Measurements from ENCODE around the gene SLX9. TPM values are rescaled to one million over a fixed set of nuclear protein-coding genes. Genes with fewer than 3 reads are reported as not detected.

The SLX9 gene
- total RNA-seq, 6 experiments from 2014 or later: 27.7 to 34.7 (median 31.5) TPM

DNA sequence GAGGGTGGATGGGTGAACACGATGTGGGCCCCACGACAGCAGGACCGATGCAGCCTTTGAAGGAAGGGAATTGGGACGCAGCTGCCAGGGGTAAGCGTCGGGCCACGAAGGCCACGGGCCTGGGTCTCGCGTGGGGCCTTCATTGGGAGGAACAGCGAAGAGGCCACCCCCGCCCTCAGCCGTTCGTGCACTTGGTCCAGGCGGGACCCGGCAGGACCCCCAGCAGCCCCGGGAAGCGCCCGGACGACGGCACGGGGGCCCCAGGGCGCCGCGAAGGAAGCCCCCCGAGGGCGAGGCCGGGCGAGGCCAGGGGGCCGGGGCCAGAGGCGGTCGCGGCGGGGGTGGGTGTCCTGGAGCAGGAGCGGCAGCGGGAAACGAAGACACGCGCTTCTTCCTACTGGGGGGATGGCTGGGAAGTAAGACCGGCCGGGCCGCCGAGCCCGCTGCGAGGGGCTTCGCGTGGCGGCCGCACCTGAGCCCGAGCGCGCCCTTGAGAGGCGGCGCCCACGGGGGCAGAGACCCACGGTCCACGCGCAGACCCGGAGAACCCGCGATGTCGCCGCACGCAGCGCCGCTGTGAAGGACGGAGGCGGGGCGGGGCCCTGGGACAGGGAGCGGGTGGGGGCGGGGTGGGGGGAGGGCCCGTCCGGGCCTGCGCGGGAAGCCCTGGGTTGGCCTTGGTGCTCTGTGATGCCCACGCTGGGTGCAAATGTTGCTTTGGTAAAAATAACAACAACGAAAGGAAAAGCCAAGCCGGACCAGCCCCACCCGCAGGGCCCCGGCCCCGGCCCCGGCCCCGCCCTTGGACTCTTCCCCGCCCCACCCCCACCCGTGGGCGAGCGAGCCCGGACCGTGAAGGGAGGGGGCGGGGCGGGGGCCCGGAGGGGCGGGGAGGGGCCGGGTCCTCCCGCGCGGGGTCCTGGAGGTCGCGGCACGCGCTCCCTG is 78.6 kb downstream of the SLX9 start:
- TF ChIP-seq, protein P1, sequence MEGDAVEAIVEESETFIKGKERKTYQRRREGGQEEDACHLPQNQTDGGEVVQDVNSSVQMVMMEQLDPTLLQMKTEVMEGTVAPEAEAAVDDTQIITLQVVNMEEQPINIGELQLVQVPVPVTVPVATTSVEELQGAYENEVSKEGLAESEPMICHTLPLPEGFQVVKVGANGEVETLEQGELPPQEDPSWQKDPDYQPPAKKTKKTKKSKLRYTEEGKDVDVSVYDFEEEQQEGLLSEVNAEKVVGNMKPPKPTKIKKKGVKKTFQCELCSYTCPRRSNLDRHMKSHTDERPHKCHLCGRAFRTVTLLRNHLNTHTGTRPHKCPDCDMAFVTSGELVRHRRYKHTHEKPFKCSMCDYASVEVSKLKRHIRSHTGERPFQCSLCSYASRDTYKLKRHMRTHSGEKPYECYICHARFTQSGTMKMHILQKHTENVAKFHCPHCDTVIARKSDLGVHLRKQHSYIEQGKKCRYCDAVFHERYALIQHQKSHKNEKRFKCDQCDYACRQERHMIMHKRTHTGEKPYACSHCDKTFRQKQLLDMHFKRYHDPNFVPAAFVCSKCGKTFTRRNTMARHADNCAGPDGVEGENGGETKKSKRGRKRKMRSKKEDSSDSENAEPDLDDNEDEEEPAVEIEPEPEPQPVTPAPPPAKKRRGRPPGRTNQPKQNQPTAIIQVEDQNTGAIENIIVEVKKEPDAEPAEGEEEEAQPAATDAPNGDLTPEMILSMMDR (IDR thresholded peaks at IDR 0.05): no peak
- H3K27me3 Mint-ChIP-seq (ENCODE audit: insufficient read depth): peaks cover 23% of the 10 kb centered on the region
- no peaks in the 10 kb centered on the region for H3K4me1 Mint-ChIP-seq (ENCODE audit: low read depth)
- no peak overlapping the region for H3K27ac Mint-ChIP-seq
- peaks cover 1% of the 10 kb centered on the region for H3K36me3 Mint-ChIP-seq (ENCODE audit: low read depth)
- no peak for DNase-seq
- H3K4me3 Mint-ChIP-seq: no peak overlapping the region; the same call in 1 of the 2 replicates
- H3K9me3 Mint-ChIP-seq: peaks cover 7% of the 10 kb centered on the region

DNA sequence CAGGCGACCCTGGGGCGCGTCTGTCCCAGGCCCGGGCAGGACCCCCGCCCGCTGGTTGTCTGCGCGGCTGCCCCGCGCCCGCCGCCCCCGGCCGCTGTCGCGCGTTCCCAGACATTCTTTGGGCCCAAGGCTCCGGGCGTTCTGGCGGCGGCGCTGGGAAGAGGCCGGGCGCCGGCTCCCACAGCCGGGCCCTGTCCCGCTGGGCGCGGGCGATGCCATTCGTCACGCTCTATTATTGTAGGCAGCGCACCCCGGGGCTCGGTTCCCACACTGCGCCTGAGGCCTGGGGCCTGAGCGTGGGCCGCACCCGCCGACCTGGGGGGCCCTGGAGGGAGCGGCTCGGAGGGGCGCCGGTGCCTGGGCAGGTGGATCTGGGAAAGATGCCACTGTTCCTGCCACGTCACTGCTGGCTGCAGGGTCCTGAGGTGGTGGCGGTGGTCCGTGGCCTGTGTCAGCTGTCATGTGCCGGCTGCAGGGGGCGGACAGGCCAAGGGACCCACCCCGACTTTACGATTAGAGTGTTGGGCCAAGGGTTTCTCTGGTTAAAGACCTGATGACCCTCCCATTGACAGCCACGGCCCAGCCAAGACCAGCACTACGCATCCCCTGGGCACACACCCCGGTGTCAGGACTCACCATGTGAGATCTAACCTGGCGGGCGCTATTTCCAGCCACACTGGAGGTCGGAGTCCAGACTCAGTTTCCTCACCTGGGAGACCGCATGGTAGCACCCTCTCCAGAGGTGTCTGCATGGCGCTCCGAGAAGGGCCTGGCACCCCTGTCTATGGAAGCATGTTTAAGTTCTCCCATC is 79.5 kb downstream of the SLX9 start:
- TF ChIP-seq, protein P1 (IDR thresholded peaks at IDR 0.05): no peak
- Mint-ChIP-seq H3K4me3 (no peak overlapping the region), H3K36me3 (ENCODE audit: low read depth) (peaks cover 6% of the 10 kb centered on the region), H3K9me3 (peaks cover 12% of the 10 kb centered on the region), H3K27me3 (ENCODE audit: insufficient read depth) (peaks cover 27% of the 10 kb centered on the region), H3K4me1 (ENCODE audit: low read depth) (no peaks in the 10 kb centered on the region), H3K27ac (no peak overlapping the region)
- DNase-seq: no peak

DNA sequence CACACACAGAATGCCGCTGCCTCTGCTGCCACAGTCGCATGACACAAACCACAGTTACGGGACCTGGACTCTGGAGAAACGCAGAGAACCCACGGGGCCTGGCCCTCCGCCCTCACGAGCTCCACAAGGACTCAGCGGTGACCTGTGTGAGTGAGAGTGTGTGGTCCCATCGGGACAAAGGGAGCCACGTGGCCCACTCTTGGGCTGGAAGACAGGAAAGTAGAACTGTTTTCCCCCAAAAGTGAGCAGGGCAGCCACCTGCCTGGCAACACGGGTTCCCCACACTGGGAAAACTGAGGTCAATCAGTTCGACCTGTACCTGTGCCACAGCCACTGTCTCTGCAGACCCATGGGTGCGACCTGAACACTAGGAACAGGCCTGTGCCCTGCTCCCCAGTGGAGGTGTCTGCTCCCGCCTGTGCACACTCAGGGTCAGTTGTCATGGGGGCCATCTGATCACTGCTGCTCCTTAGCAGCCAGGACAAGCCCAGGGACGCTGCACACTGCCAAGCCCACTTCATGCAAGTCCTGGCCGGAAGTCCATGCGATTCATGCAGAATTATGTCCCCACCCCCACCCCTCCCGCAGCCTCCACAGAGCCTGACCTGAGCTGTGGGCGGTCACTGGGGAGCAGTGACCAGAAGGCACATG is 80.2 kb downstream of the SLX9 start:
- Mint-ChIP-seq H3K4me1 (ENCODE audit: low read depth) (no peaks in the 10 kb centered on the region), H3K9me3 (peaks cover 16% of the 10 kb centered on the region), H3K27me3 (ENCODE audit: insufficient read depth) (peaks cover 32% of the 10 kb centered on the region), H3K27ac (no peak overlapping the region), H3K36me3 (ENCODE audit: low read depth) (peaks cover 6% of the 10 kb centered on the region), H3K4me3 (no peak overlapping the region)
- TF ChIP-seq, protein P1 (IDR thresholded peaks at IDR 0.05): no peak
- DNase-seq: no peak

DNA sequence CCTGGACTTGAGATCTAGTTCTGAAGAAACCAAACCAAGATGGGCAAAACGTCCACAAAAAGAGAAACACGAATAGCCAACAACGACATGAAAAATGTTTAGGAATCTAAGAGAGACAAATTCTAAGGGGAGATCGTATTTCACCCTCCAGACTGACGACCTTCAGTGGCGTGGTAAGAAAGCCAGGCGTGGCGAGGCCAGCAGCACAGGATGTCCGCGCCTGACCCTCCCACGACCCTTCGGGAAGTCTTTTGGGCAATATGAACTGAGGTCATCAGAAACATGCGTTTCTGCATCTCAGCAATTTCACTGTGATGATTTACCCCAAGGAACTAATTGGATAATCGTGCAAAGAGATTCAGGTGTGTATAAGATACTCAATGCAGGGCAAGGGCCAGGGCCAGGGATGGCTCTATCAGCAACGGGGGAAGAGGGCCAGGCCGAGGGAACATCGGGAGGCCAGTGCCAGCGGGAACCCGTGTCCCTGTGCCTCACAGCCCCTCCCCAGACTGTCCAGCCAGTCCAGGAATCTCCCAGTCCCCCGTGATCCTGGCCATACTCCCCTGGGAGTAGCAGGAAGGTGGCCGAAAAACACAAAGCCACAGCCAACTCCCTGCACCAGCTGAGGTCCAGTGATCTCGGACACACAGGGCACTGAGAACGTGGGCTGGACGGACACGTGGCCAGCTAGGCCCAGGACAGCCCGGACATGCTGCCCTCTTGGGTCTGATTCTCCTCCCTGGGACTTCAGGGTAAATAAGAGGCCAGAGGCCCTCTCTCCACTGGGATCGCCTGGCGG is 81.0 kb downstream of the SLX9 start:
- Mint-ChIP-seq H3K36me3 (ENCODE audit: low read depth) (peaks cover 6% of the 10 kb centered on the region), H3K4me3 (no peak overlapping the region), H3K9me3 (peaks cover 16% of the 10 kb centered on the region), H3K27me3 (ENCODE audit: insufficient read depth) (peaks cover 36% of the 10 kb centered on the region), H3K27ac (no peak overlapping the region), H3K4me1 (ENCODE audit: low read depth) (no peaks in the 10 kb centered on the region)
- TF ChIP-seq, protein P1 (IDR thresholded peaks at IDR 0.05): no peak
- DNase-seq: no peak

Data from HFFc6 (cell line).